Duodenal mucosa (tissue), 2 donors: Measurements from ENCODE around the gene PDGFD.

Experiments
- H3K27ac ChIP-seq: one replicate; pipeline ENCODE4 v1.7.0; 2013; ENCODE audit warnings: low read depth, low read length
- H3K27me3 ChIP-seq, 2 donors: one replicate each; pipeline ENCODE4 v1.7.0; 2013; ENCODE audit warnings: low read length in 2 of 2, control low read depth in 1 of 2; ENCODE audit not compliant: insufficient read depth in 2 of 2, control insufficient read depth in 1 of 2
- H3K36me3 ChIP-seq, 2 donors: one replicate each; pipeline ENCODE4 v1.7.0; 2013; ENCODE audit warnings: low read length in 2 of 2, control low read depth in 1 of 2; ENCODE audit not compliant: insufficient read depth in 2 of 2, control insufficient read depth in 1 of 2
- H3K4me1 ChIP-seq, 2 donors: one replicate each; pipeline ENCODE4 v1.7.0; 2013; ENCODE audit warnings: low read length in 2 of 2, control low read depth in 1 of 2; ENCODE audit not compliant: insufficient read depth in 2 of 2, control insufficient read depth in 1 of 2
- H3K4me3 ChIP-seq, 2 donors: one replicate each; pipeline ENCODE4 v1.7.0; 2013; ENCODE audit warnings: low read length in 2 of 2, low read depth in 1 of 2
- H3K9ac ChIP-seq, 2 donors: one replicate each; pipeline ENCODE4 v1.7.0; 2013; ENCODE audit warnings: low read length in 2 of 2, low read depth in 1 of 2
- H3K9me3 ChIP-seq, 2 donors: one replicate each; pipeline ENCODE4 v1.7.0; 2013; ENCODE audit warnings: low read length in 2 of 2, control low read depth in 1 of 2; ENCODE audit not compliant: control insufficient read depth in 1 of 2

Gene PDGFD

GRCh38 chr11:103907136-103907535 lies 256.8 kb downstream of the PDGFD start:
- Histone ChIP-seq H3K4me1 (no peaks in the 10 kb centered on the region), H3K4me3 (no peak overlapping the region), H3K36me3 (no peaks in the 10 kb centered on the region), H3K27me3 (no peaks in the 10 kb centered on the region), H3K27ac (no peak overlapping the region), H3K9ac (no peak overlapping the region), H3K9me3 (peaks cover 0 to 3% of the 10 kb centered on the region in 2 donors)

DNA sequence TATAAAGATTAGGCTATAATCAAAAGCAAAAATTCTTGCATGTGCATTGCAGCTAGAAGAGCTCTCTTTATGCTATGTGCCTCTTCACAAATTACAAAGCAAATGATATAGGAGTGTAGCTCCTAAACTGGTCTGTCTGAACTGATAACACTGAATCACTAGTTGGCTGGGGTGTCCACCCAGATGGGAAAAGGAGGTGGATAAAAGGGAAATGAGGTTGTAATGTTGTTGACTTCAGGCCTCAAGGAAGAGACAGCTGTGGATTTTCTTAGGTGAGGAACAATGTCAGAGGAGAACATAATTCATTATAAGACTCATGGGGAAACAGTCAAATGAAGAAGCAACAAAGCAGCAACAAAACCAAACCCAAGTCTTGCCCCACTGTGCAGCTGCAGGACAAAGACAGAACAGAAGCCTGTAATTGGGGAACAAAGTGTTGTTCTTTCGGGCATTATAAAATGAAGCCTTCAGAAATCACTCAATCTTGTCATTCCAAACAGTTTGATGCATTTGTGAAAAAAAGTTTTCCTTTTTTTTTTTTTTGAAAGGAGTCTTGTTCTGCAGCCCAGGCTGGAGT lies 257.6 kb downstream of the PDGFD start:
- no peak overlapping the region for H3K9ac ChIP-seq
- no peak overlapping the region for H3K4me3 ChIP-seq
- H3K4me1 ChIP-seq, result no peaks in the 10 kb centered on the region
- H3K36me3 ChIP-seq, result no peaks in the 10 kb centered on the region
- H3K27me3 ChIP-seq, result no peaks in the 10 kb centered on the region
- H3K27ac ChIP-seq, result no peak overlapping the region
- H3K9me3 ChIP-seq, result peaks cover 0 to 3% of the 10 kb centered on the region in 2 donors

DNA sequence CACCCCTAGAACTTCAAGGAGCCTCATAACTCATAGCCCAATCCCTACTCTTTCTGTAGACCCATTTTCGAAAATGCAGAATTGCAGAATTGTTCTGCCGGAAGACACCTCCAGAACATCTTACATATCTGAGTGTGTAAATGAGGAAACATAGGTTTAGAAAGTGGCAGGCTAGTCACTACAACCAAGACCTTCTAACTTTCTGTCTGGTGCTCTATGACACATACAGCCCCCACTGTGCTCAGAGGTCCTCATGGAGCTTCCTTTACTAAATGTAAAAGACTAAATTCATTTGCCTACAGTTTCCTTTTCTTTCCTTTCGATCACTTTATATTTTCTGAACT lies 259.7 kb downstream of the PDGFD start:
- Histone ChIP-seq H3K9ac (no peak overlapping the region), H3K4me3 (no peak overlapping the region), H3K27ac (no peak overlapping the region), H3K36me3 (no peaks in the 10 kb centered on the region), H3K4me1 (no peaks in the 10 kb centered on the region), H3K9me3 (no peaks in the 10 kb centered on the region), H3K27me3 (no peaks in the 10 kb centered on the region)

DNA sequence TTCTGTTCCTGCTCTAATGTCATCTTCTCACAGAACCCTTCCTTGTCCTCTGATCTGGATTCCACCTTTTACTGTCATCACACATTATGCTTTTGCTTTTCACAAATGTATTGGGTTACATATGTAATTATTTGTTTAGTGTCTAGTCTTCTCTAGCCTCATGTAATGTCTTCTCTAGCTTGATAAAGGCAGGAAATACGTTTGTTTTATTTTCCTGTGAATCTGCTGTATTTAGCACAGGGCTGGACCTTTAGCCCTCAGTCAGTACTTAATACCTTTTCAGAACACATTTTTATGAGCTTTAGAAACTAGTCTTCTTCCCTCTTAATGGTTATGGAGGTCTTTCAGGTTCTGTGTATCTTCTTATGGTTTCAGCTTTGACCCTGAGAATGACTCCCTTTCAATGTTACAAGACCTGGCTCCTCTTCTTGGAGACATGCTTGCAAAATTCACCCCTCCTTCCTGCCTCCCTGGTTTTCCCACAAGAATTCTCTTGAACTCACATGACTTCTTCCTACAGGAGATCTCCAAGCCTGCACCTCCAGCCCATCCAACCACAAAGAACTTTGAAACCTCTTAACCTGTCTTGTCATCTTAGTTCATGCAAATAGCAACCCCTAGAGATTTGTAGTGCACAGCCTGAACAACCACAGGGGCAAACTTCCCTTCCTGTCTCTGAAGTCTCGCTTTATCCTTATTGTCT lies 260.2 kb downstream of the PDGFD start:
- Histone ChIP-seq H3K27ac (no peak overlapping the region), H3K27me3 (no peaks in the 10 kb centered on the region), H3K9ac (no peak overlapping the region), H3K9me3 (no peaks in the 10 kb centered on the region), H3K4me1 (no peaks in the 10 kb centered on the region), H3K4me3 (no peak overlapping the region), H3K36me3 (no peaks in the 10 kb centered on the region)

GRCh38 chr11:103902994-103903393 lies 261.0 kb downstream of the PDGFD start:
- Histone ChIP-seq H3K27ac (no peak overlapping the region), H3K36me3 (no peaks in the 10 kb centered on the region), H3K9me3 (no peaks in the 10 kb centered on the region), H3K9ac (no peak overlapping the region), H3K27me3 (no peaks in the 10 kb centered on the region), H3K4me1 (no peaks in the 10 kb centered on the region), H3K4me3 (no peak overlapping the region)

DNA sequence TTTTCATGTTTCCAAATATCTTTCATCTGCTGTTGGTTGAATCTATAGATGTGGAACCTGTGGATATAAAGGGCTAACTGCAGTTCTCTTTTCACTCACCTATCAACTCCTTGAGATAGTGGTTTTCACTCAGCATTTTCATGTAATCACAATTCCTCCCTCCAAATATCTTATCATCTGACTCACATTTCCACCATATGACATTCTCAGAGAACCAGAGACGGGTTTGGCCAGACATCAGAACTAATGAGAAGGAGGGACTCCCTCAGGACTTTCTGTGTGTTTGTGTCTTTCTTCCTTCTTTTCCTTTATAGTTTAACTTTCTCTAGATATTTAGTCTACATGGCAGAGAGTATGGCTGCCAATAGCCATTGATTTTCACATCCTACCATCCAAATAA lies 262.3 kb downstream of the PDGFD start:
- Histone ChIP-seq H3K27me3 (no peaks in the 10 kb centered on the region), H3K27ac (no peak overlapping the region), H3K36me3 (no peaks in the 10 kb centered on the region), H3K4me1 (no peaks in the 10 kb centered on the region), H3K9me3 (no peaks in the 10 kb centered on the region), H3K9ac (no peak overlapping the region), H3K4me3 (no peak overlapping the region)

DNA sequence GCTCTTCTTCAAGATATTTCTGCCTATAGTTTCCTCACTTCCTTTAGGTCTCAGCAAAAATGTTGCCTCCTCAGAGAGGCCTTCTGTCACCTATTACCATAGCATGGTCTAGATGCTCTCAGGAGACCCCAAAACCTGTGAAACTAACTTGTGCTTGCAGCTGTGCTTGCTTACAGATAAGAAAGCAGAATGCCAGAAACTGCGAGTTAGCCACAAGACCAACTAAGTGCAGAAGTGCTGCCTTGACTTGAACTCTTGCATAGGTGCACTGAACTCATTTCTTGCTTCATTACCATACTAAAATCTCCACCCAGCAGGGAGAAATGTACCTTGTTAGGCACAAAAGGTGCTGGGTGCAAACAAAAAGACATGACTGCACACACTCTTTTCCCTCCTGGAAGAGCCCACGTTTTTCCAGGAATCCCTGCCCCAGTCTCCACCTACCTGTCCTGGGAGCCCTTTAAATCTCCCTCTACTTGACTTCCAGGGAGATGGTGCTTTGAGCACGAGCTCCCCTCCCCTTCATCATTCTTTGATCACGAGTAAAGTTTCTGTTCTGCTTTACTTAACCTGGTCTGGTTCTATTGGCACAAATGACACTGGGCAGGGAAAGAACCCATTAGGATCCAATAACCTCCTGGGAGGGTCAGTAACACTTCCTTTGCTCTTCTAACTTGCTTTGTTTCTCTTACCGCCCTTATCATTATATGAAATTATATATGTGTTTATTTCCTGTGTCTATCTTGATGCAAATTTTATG lies 265.2 kb downstream of the PDGFD start:
- Histone ChIP-seq H3K27me3 (no peaks in the 10 kb centered on the region), H3K36me3 (no peaks in the 10 kb centered on the region), H3K27ac (no peak overlapping the region), H3K9me3 (no peaks in the 10 kb centered on the region), H3K9ac (no peak overlapping the region), H3K4me3 (no peak overlapping the region), H3K4me1 (no peaks in the 10 kb centered on the region)

GRCh38 chr11:103898065-103898464 lies 265.9 kb downstream of the PDGFD start:
- H3K9ac ChIP-seq, result no peak overlapping the region
- H3K9me3 ChIP-seq, result no peaks in the 10 kb centered on the region
- no peaks in the 10 kb centered on the region for H3K36me3 ChIP-seq
- H3K27ac ChIP-seq, result no peak overlapping the region
- H3K4me3 ChIP-seq, result no peak overlapping the region
- H3K4me1 ChIP-seq, result no peaks in the 10 kb centered on the region
- H3K27me3 ChIP-seq, result no peaks in the 10 kb centered on the region

GRCh38 chr11:103897160-103897936 lies 266.6 kb downstream of the PDGFD start:
- Histone ChIP-seq H3K36me3 (no peaks in the 10 kb centered on the region), H3K4me1 (no peaks in the 10 kb centered on the region), H3K27me3 (no peaks in the 10 kb centered on the region), H3K4me3 (no peak overlapping the region), H3K9ac (no peak overlapping the region), H3K9me3 (no peaks in the 10 kb centered on the region), H3K27ac (no peak overlapping the region)

DNA sequence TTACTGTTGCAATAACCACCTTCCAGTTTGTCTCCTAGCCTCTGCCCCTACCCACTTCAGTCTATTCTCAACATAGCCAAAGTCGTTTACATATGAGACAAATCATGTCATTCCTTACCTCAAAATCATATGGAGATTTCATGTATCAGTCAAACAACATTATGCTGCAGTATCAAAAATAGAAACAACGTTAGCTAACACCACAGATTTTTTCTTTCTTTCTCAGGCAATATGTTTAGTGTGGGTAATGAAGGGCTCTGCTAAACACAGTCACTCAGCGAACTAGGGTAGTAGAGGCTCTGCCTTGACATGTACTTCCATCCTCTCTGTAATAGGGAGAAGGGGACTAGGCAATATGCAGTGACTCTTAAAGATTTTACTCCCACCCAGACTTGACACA lies 268.8 kb downstream of the PDGFD start:
- no peaks in the 10 kb centered on the region for H3K4me1 ChIP-seq
- H3K4me3 ChIP-seq, result no peak overlapping the region
- H3K9ac ChIP-seq, result no peak overlapping the region
- no peaks in the 10 kb centered on the region for H3K27me3 ChIP-seq
- peaks cover 0 to under 1% of the 10 kb centered on the region in 2 donors for H3K9me3 ChIP-seq
- H3K27ac ChIP-seq, result no peak overlapping the region
- H3K36me3 ChIP-seq, result no peaks in the 10 kb centered on the region
